SU-DHL-6 (cell line): ENCODE data around the gene YPEL1.

Experiments used
- H2AFZ ChIP-seq: fragments of 200-600 bp; sonication (generic); 2 replicates; pipeline ENCODE4 v1.6.1; 2014; ENCODE audit warnings: low read depth, mild to moderate bottlenecking, moderate library complexity, mixed read lengths, antibody characterized with exemption, low read length; ENCODE audit not compliant: severe bottlenecking
- H3F3A ChIP-seq: fragments of 200-600 bp; shearing (Covaris generic); 2 replicates; pipeline ENCODE4 v1.6.0; 2016; ENCODE audit warnings: antibody characterized with exemption, mild to moderate bottlenecking; ENCODE audit not compliant: insufficient read depth
- H3K27ac ChIP-seq: fragments of 200-600 bp; sonication (generic); 2 replicates; pipeline ENCODE4 v1.5.1; 2016; ENCODE audit warnings: low read depth, mild to moderate bottlenecking, low read length, moderate library complexity, mixed read lengths
- H3K27me3 ChIP-seq: fragments of 200-600 bp; sonication (generic), shearing (Covaris generic); 2 replicates; pipeline ENCODE4 v1.6.0; 2014; ENCODE audit warnings: mild to moderate bottlenecking, low read length
- H3K36me3 ChIP-seq: fragments of 200-600 bp; sonication (generic); 2 replicates; pipeline ENCODE4 v1.6.1; 2014; ENCODE audit warnings: mild to moderate bottlenecking, low read length, mixed read lengths
- H3K4me2 ChIP-seq: fragments of 300-600, 200-600 bp; shearing (Covaris generic), sonication (generic); 2 replicates; pipeline ENCODE4 v1.6.0; 2014; ENCODE audit warnings: low read length, low read depth, mild to moderate bottlenecking; ENCODE audit not compliant: poor library complexity, severe bottlenecking
- H3K4me3 ChIP-seq: fragments of 200-600 bp; sonication (generic); 2 replicates; pipeline ENCODE4 v1.5.1; 2014; ENCODE audit warnings: antibody characterized with exemption, low read length, mild to moderate bottlenecking, mixed read lengths; ENCODE audit not compliant: insufficient read depth, poor library complexity, severe bottlenecking
- H3K79me2 ChIP-seq: fragments of 200-600 bp; sonication (generic); 2 replicates; pipeline ENCODE4 v1.6.1; 2014; ENCODE audit warnings: mild to moderate bottlenecking, low read length, moderate library complexity; ENCODE audit not compliant: insufficient read depth
- H3K9ac ChIP-seq: fragments of 200-600 bp; sonication (generic); 2 replicates; pipeline ENCODE4 v1.7.0; 2014; ENCODE audit warnings: mild to moderate bottlenecking, low read length
- H3K9me2 ChIP-seq: fragments of 200-600 bp; sonication (generic); replicated peaks from 2 replicates; pipeline ENCODE4 v1.6.1; 2014; ENCODE audit warnings: low read length; ENCODE audit not compliant: insufficient read depth
- H3K9me3 ChIP-seq: fragments of 200-600 bp; sonication (generic); 2 replicates; pipeline ENCODE4 v1.6.1; 2014; ENCODE audit warnings: low read length, mixed read lengths; ENCODE audit not compliant: insufficient read depth
- H4K20me1 ChIP-seq: fragments of 200-600 bp; sonication (generic); 2 replicates; pipeline ENCODE4 v1.6.1; 2014; ENCODE audit warnings: low read depth, mild to moderate bottlenecking, antibody characterized with exemption, low read length, moderate library complexity, mixed read lengths
- EZH2phosphoT487 ChIP-seq: fragments of 200-600 bp; sonication (generic), shearing (Covaris generic); conservative IDR thresholded peaks from 2 replicates; pipeline ENCODE4 v1.6.1; 2018; ENCODE audit warnings: mild to moderate bottlenecking, antibody characterized with exemption, low read length, moderate library complexity, mixed read lengths
- TF ChIP-seq, protein P1 (sequence below): fragments of 200-600 bp; sonication (generic); IDR thresholded peaks from one replicate; pipeline ENCODE4 v1.5.1; 2017; ENCODE audit warnings: antibody characterized with exemption, mild to moderate bottlenecking, low read length, moderate library complexity; ENCODE audit not compliant: insufficient read depth, poor library complexity, severe bottlenecking

YPEL1 gene

DNA sequence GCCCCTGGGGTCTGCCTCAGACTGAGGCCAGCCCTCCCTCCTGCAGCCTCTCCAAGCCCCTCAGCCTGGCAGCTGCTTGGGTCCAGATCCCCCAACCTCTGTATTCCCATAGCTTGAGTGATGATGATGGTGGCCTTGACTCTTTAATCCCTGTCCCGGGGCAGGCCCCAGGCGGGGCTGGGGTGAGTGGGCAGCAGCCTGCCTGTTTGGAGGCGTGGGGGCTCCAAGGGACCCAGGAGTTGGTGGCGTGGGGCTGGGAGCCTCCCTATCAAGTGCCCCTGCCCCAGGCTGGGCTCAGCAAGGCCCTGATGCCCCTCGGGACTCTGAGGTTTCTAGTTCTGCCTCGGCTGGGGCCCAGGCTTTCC is 47.3 kb downstream of the YPEL1 start:
- TF ChIP-seq, protein P1, sequence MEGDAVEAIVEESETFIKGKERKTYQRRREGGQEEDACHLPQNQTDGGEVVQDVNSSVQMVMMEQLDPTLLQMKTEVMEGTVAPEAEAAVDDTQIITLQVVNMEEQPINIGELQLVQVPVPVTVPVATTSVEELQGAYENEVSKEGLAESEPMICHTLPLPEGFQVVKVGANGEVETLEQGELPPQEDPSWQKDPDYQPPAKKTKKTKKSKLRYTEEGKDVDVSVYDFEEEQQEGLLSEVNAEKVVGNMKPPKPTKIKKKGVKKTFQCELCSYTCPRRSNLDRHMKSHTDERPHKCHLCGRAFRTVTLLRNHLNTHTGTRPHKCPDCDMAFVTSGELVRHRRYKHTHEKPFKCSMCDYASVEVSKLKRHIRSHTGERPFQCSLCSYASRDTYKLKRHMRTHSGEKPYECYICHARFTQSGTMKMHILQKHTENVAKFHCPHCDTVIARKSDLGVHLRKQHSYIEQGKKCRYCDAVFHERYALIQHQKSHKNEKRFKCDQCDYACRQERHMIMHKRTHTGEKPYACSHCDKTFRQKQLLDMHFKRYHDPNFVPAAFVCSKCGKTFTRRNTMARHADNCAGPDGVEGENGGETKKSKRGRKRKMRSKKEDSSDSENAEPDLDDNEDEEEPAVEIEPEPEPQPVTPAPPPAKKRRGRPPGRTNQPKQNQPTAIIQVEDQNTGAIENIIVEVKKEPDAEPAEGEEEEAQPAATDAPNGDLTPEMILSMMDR = no peak
- no peak for TF ChIP-seq EZH2phosphoT487
- H3K36me3 ChIP-seq = no peaks in the 10 kb centered on the region

DNA sequence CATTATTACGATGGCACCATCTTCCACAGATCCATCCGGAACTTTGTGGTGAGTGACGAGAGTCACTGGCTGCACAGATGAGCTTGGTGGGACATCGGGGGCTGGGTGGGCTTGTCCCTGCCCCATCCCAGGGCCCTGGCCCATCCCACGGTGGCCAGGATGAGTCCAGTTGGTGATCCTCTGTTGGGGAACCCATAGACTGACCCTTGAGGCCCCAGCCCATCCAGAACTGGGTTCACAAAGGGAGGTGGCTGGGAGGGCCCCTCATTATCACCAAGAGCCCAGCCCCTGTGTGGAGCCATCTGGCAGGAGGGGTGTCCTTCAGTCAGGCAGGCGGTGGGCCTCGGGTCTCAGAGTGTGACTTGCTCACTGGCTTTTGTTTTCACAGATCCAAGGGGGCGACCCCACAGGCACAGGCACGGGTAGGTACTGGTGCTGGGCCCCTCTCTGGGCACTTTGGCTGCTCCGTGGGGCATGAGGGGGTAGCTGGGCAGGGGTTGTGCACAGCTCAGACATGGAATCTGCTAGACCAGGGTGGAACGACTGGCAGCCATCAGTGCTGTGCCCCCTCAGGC is 47.8 kb downstream of the YPEL1 start:
- H3K79me2 ChIP-seq = no peaks in the 10 kb centered on the region
- H3K4me3 ChIP-seq = no peak overlapping the region
- no peaks in the 10 kb centered on the region for H4K20me1 ChIP-seq
- no peak overlapping the region for H3K9ac ChIP-seq
- no peaks in the 10 kb centered on the region for H3K9me2 ChIP-seq
- H3K9me3 ChIP-seq = no peaks in the 10 kb centered on the region
- H3K27me3 ChIP-seq = no peaks in the 10 kb centered on the region
- no peak overlapping the region for H3K4me2 ChIP-seq
- no peaks in the 10 kb centered on the region for H3F3A ChIP-seq
- TF ChIP-seq, protein P1 = no peak
- TF ChIP-seq EZH2phosphoT487 = no peak
- H2AFZ ChIP-seq = no peak overlapping the region
- no peak overlapping the region for H3K27ac ChIP-seq
- no peaks in the 10 kb centered on the region for H3K36me3 ChIP-seq

More for the DNA sequence above, 47.3 kb downstream of the YPEL1 start:
- H3K9me3 ChIP-seq = no peaks in the 10 kb centered on the region
- no peak overlapping the region for H3K9ac ChIP-seq
- H3K27ac ChIP-seq = no peak overlapping the region
- H2AFZ ChIP-seq = no peak overlapping the region
- no peaks in the 10 kb centered on the region for H3F3A ChIP-seq
- no peak overlapping the region for H3K4me2 ChIP-seq
- H3K79me2 ChIP-seq = no peaks in the 10 kb centered on the region
- no peaks in the 10 kb centered on the region for H4K20me1 ChIP-seq
- H3K4me3 ChIP-seq = no peak overlapping the region
- H3K9me2 ChIP-seq = no peaks in the 10 kb centered on the region
- H3K27me3 ChIP-seq = no peaks in the 10 kb centered on the region

DNA sequence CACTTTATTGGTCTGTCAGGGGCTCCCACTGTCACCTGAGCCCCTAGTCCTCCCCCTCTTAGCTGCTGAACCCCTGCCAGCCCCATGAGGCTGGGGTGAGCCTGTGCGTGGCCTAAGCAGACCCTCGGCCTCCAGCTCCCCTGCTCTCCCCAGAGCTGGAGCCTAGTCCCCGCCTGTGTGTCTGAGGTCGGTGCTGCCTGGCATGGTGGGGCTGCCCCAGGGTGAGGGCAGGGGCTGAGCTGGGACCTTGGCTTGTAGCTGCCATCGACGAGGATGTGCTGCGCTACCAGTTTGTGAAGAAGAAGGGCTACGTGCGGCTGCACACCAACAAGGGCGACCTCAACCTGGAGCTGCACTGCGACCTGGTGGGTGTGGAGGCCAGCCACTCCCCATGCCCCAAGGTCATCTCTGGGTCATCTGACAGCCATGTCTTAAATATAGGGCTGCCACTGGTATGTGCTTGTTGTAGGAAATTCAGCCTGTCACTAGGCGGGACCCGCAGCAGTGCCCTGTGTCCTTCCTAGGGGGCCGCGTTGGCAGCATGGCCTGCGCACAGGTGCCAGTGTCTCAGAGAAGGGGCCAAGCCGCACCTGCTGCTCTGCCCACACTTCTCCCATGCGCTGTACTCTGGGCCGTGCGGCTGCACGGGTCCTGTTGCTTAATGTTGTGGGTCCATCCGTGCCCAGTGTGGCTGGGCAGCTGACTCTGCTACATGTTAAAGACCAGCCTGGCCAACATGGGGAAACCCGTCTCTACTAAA is 48.8 kb downstream of the YPEL1 start:
- H3K4me2 ChIP-seq = no peak overlapping the region
- no peaks in the 10 kb centered on the region for H3K9me2 ChIP-seq
- no peaks in the 10 kb centered on the region for H3K79me2 ChIP-seq
- H3K9me3 ChIP-seq = no peaks in the 10 kb centered on the region
- H3K27ac ChIP-seq = no peak overlapping the region
- no peaks in the 10 kb centered on the region for H3K27me3 ChIP-seq
- H2AFZ ChIP-seq = no peak overlapping the region
- no peak for TF ChIP-seq EZH2phosphoT487
- H4K20me1 ChIP-seq = no peaks in the 10 kb centered on the region
- no peak overlapping the region for H3K4me3 ChIP-seq
- no peak overlapping the region for H3K9ac ChIP-seq
- H3F3A ChIP-seq = no peaks in the 10 kb centered on the region
- no peaks in the 10 kb centered on the region for H3K36me3 ChIP-seq

DNA sequence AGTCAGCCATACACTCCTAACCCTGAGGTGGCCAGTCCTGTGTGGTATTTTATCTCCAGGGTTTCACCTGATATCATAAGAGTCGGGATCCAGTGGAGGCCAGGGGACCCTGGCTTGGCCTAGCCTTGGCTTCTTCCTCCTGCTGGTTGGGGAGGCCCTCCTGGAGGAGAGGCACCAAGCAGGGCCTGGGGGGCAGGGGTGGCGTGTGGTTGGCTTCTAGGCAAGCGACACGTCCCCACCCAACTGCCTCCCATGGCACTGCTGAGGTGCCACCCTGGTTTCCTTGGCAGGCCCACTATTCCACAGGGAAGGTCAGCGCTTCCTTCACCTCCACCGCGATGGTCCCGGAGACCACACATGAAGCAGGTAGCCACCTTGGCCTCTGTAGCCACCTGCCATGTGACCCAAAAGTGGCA is 49.4 kb downstream of the YPEL1 start:
- H3K9ac ChIP-seq = no peak overlapping the region
- H3K9me3 ChIP-seq = no peaks in the 10 kb centered on the region
- H3K36me3 ChIP-seq = no peaks in the 10 kb centered on the region
- H2AFZ ChIP-seq = no peak overlapping the region
- H3K27ac ChIP-seq = no peak overlapping the region
- no peak overlapping the region for H3K4me3 ChIP-seq
- no peak for TF ChIP-seq EZH2phosphoT487
- TF ChIP-seq, protein P1 = no peak
- no peaks in the 10 kb centered on the region for H3K79me2 ChIP-seq
- no peaks in the 10 kb centered on the region for H3K27me3 ChIP-seq
- no peaks in the 10 kb centered on the region for H4K20me1 ChIP-seq
- no peaks in the 10 kb centered on the region for H3K9me2 ChIP-seq
- no peak overlapping the region for H3K4me2 ChIP-seq
- H3F3A ChIP-seq = no peaks in the 10 kb centered on the region
